GM13976 (cell line): ENCODE data around the gene UBE2D3.

ENCODE experiments used
- DNase-seq: peaks from one replicate; pipeline ENCODE4 v3.0.0; 2012; ENCODE audit warnings: low spot score
- CTCF ChIP-seq: IDR thresholded peaks from 2 replicates; pipeline ENCODE4 v1.5.1; 2012; ENCODE audit warnings: borderline replicate concordance, mild to moderate bottlenecking; ENCODE audit not compliant: insufficient read depth; ENCODE audit errors: extremely low read depth, missing control alignments, control extremely low read depth
- in situ Hi-C: fragments of 300-500 bp; cut with MboI; formaldehyde crosslinking; loops from one replicate; pipeline ENCODE4 v1.12.0; 2022; ENCODE audit warnings: low sequenced_read_pairs, mixed read lengths, inconsistent platforms; ENCODE audit not compliant: unreplicated experiment

UBE2D3 gene

GRCh38 chr4:102792361-102792936 is 34.9 kb downstream of the UBE2D3 start:
- no peak for DNase-seq
- TF ChIP-seq CTCF = no peak
- in situ Hi-C loops = no loop called here

- in situ Hi-C loops = no loop called here
- no peak for TF ChIP-seq CTCF
Measured at GRCh38 chr4:102791318-102791835, 36.0 kb downstream of the UBE2D3 start.

GRCh38 chr4:102789317-102789717 is 38.0 kb downstream of the UBE2D3 start:
- in situ Hi-C loops = no loop called here
- no peak for DNase-seq
- TF ChIP-seq CTCF = no peak

More at GRCh38 chr4:102791318-102791835, 36.0 kb downstream of the UBE2D3 start:
- no peak for DNase-seq

GRCh38 chr4:102787944-102788343 is 39.4 kb downstream of the UBE2D3 start:
- TF ChIP-seq CTCF = no peak
- no peak for DNase-seq
- in situ Hi-C loops = no loop called here

- in situ Hi-C loops = no loop called here
- no peak for TF ChIP-seq CTCF
- no peak for DNase-seq
Measured at GRCh38 chr4:102787096-102787881, 40.1 kb downstream of the UBE2D3 start.

GRCh38 chr4:102786279-102786678 is 41.1 kb downstream of the UBE2D3 start:
- no peak for TF ChIP-seq CTCF
- in situ Hi-C loops = no loop called here
- no peak for DNase-seq

- in situ Hi-C loops = no loop called here
- no peak for DNase-seq
Measured at GRCh38 chr4:102783006-102783405, 44.3 kb downstream of the UBE2D3 start.

More at GRCh38 chr4:102783006-102783405, 44.3 kb downstream of the UBE2D3 start:
- TF ChIP-seq CTCF = no peak
